OCI-LY3 (cell line): ENCODE measurements around the gene COL11A2.

Experiments used
- CTCF ChIP-seq: fragments of 200-600, 300-600 bp; sonication (generic); IDR thresholded peaks from 2 replicates; pipeline ENCODE4 v1.5.1; 2014; ENCODE audit warnings: antibody characterized with exemption, low read length, low read depth
- EZH2phosphoT487 ChIP-seq: fragments of 200-600 bp; shearing (Covaris generic); IDR thresholded peaks from 2 replicates; pipeline ENCODE4 v1.6.1; 2018; ENCODE audit warnings: antibody characterized with exemption, mixed run types, low read depth

GRCh38 chr6:33236852-33237251 is 44.6 kb upstream of the COL11A2 start:
- TF ChIP-seq CTCF (no peak), EZH2phosphoT487 (no peak)
